Measurements from ENCODE around the gene CD109.

- no peak for TF ChIP-seq CTCF (IDR thresholded peaks at IDR 0.05; ENCODE audit: control extremely low read depth in 1 of 3, insufficient read depth in 1 of 3, low read depth in 1 of 3, low read length in 3 of 3)
- no peak for TF ChIP-seq GABPA (IDR thresholded peaks at IDR 0.05; ENCODE audit: borderline replicate concordance, insufficient read depth, low read length)
- no peak for TF ChIP-seq RAD21 (IDR thresholded peaks at IDR 0.05 in 1 of 2, conservative IDR thresholded peaks at IDR 0.05 in 1 of 2; ENCODE audit: low read depth in 2 of 2, low read length in 2 of 2)
- no peak for TF ChIP-seq NANOG (IDR thresholded peaks at IDR 0.05; ENCODE audit: insufficient read depth, low read depth, low read length, poor library complexity, severe bottlenecking)
- no peak for TF ChIP-seq EZH2 (IDR thresholded peaks at IDR 0.05; ENCODE audit: low read depth, low read length, severe bottlenecking)
- TF ChIP-seq HDAC2 (IDR thresholded peaks at IDR 0.05; ENCODE audit: borderline replicate concordance in 1 of 2, low read depth in 2 of 2, low read length in 2 of 2) = no peak
- TF ChIP-seq POLR2AphosphoS5 (IDR thresholded peaks at IDR 0.05; ENCODE audit: low read depth, low read length) = no peak
These were observed 164.3 kb downstream of the CD109 start for GRCh38 chr6:73860303-73860702.

Data from H1 (cell line).